Thoracic aorta (tissue), 2 donors: ENCODE measurements around the gene RBM23. TPM values are rescaled to one million over a fixed set of nuclear protein-coding genes. Genes with fewer than 3 reads are reported as not detected.
"Not testable (repeated sequence)": the region's sequence is repeated elsewhere in the genome, so short reads cannot be mapped to it uniquely, and the experiment has no call there.

Source experiments
- ATAC-seq: fragments of 150-250 bp; one replicate; pipeline ENCODE4 v1.8.0; 2017; ENCODE audit warnings: low read depth; ENCODE audit not compliant: insufficient number of reproducible peaks, low FRiP score
- DNase-seq: peaks from one replicate; pipeline ENCODE4 v3.0.0-alpha.2; 2020; ENCODE audit warnings: low spot score
- H3K27ac ChIP-seq, 2 donors: fragments of 200-600 bp; sonication (generic); 1 replicate in 1 of 2; 2 replicates in 1 of 2; pipeline ENCODE4 v1.5.1; 2016; ENCODE audit warnings: mild to moderate bottlenecking in 2 of 2, moderate library complexity in 2 of 2
- H3K27me3 ChIP-seq: fragments of 200-600 bp; sonication (generic); replicated peaks from 2 replicates; pipeline ENCODE4 v1.6.0; 2016; ENCODE audit warnings: mild to moderate bottlenecking; ENCODE audit not compliant: insufficient read depth
- H3K36me3 ChIP-seq: fragments of 200-600 bp; sonication (generic); one replicate; pipeline ENCODE4 v1.5.1; 2016
- H3K4me1 ChIP-seq, 2 donors: fragments of 200-600 bp; sonication (generic); 1 replicate in 1 of 2; 2 replicates in 1 of 2; pipeline versions ENCODE4 v1.5.1 to v1.6.0; 2016; ENCODE audit warnings: low read depth in 2 of 2, mild to moderate bottlenecking in 1 of 2; ENCODE audit not compliant: control insufficient read depth in 1 of 2
- H3K4me3 ChIP-seq: fragments of 200-600 bp; sonication (generic); 2 replicates; pipeline ENCODE4 v1.5.1; 2016; ENCODE audit warnings: mild to moderate bottlenecking
- H3K9me3 ChIP-seq: fragments of 200-600 bp; sonication (generic); 2 replicates; pipeline ENCODE4 v1.5.1; 2016
- total RNA-seq, 2 donors: library from RNA; depleted of rRNA; stranded (reverse); fragments of >200 nt; gene quantifications; one replicate each; pipeline versions ENCODE4 v1.1.0 to v1.2.3, GENCODE V29; 2016
- TF ChIP-seq, protein P1 (sequence below): fragments of 200-600 bp; sonication (generic); IDR thresholded peaks from one replicate; pipeline ENCODE4 v1.5.1; 2019; ENCODE audit warnings: antibody characterized with exemption

Gene RBM23
- total RNA-seq, 2 donors from 2014 or later = 75.9 to 731 TPM

GRCh38 chr14:22952418-22952817 lies 33.5 kb upstream of the RBM23 start:
- TF ChIP-seq, protein P1, sequence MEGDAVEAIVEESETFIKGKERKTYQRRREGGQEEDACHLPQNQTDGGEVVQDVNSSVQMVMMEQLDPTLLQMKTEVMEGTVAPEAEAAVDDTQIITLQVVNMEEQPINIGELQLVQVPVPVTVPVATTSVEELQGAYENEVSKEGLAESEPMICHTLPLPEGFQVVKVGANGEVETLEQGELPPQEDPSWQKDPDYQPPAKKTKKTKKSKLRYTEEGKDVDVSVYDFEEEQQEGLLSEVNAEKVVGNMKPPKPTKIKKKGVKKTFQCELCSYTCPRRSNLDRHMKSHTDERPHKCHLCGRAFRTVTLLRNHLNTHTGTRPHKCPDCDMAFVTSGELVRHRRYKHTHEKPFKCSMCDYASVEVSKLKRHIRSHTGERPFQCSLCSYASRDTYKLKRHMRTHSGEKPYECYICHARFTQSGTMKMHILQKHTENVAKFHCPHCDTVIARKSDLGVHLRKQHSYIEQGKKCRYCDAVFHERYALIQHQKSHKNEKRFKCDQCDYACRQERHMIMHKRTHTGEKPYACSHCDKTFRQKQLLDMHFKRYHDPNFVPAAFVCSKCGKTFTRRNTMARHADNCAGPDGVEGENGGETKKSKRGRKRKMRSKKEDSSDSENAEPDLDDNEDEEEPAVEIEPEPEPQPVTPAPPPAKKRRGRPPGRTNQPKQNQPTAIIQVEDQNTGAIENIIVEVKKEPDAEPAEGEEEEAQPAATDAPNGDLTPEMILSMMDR = no peak
- H3K9me3 ChIP-seq = no peaks in the 10 kb centered on the region
- ATAC-seq (no peak), DNase-seq (no peak)
- no peaks in the 10 kb centered on the region for H3K27me3 ChIP-seq
- H3K4me3 ChIP-seq = no peak overlapping the region
- H3K27ac ChIP-seq = no peak overlapping the region
- peaks cover 6 to 10% of the 10 kb centered on the region in 2 donors for H3K4me1 ChIP-seq
- H3K36me3 ChIP-seq = peaks cover 14% of the 10 kb centered on the region

- not testable (repeated sequence) for DNase-seq, H3K27ac ChIP-seq
- peaks cover 19% of the 10 kb centered on the region for H3K36me3 ChIP-seq
These were observed 32.8 kb upstream of the RBM23 start for GRCh38 chr14:22951795-22952194.

DNA sequence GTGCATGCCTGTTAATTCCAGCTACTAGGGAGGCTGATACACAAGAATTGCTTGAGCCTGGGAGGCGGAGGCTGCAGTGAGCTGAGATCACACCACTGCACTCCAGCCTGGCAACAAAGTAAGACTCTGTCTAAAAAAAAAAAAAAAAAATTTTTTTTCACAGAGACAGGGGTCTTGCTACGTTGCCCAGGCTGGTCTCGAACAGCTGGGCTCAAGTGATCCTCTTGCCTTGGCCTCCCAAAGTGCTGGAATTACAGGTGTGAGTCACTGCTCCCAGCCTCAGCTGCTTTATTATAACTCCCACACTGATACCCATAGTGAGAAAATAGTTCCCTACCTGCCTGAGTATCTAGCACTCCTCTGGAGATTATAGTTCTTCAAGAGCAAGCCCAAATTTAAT lies 26.7 kb upstream of the RBM23 start:
- H3K9me3 ChIP-seq = no peaks in the 10 kb centered on the region
- H3K4me3 ChIP-seq = no peak overlapping the region
- no peaks in the 10 kb centered on the region for H3K4me1 ChIP-seq
- TF ChIP-seq, protein P1 = no peak
- DNase-seq (no peak), ATAC-seq (no peak)
- H3K27ac ChIP-seq = no peak overlapping the region
- peaks cover 23% of the 10 kb centered on the region for H3K36me3 ChIP-seq
- no peaks in the 10 kb centered on the region for H3K27me3 ChIP-seq

More at GRCh38 chr14:22951795-22952194, 32.8 kb upstream of the RBM23 start:
- H3K4me1 ChIP-seq, H3K4me3 ChIP-seq, H3K9me3 ChIP-seq, ATAC-seq, H3K27me3 ChIP-seq: not testable (repeated sequence)

- DNase-seq (no peak), ATAC-seq (no peak)
- no peaks in the 10 kb centered on the region for H3K9me3 ChIP-seq
- H3K4me3 ChIP-seq = no peak overlapping the region
- no peak overlapping the region for H3K27ac ChIP-seq
- peaks cover 3% of the 10 kb centered on the region for H3K36me3 ChIP-seq
- H3K27me3 ChIP-seq = no peaks in the 10 kb centered on the region
- no peaks in the 10 kb centered on the region for H3K4me1 ChIP-seq
- TF ChIP-seq, protein P1 = no peak
These were observed 20.7 kb upstream of the RBM23 start for GRCh38 chr14:22939684-22940083.

DNA sequence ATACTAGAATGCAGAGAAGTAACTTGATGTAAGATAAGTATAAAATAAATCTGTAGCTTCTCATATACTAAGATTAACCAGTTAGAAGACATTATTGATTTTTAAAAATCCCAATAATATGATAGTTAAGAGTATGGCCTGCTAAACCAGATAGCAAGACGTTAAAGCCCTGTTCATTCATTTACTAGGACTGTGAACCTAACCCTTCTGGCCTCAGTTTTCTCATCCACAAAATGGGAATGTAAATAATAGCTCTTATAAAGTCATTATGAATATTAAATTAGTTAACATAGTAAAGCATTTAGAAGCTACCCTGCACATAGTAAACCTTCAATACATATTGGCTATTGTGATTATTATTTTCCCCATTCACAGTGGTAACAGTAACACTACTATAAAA lies 16.2 kb upstream of the RBM23 start:
- H3K27ac ChIP-seq = no peak overlapping the region
- no peaks in the 10 kb centered on the region for H3K36me3 ChIP-seq
- no peak overlapping the region for H3K4me3 ChIP-seq
- TF ChIP-seq, protein P1 = no peak
- DNase-seq (no peak), ATAC-seq (no peak)
- no peaks in the 10 kb centered on the region for H3K27me3 ChIP-seq
- no peaks in the 10 kb centered on the region for H3K9me3 ChIP-seq
- no peaks in the 10 kb centered on the region for H3K4me1 ChIP-seq

DNA sequence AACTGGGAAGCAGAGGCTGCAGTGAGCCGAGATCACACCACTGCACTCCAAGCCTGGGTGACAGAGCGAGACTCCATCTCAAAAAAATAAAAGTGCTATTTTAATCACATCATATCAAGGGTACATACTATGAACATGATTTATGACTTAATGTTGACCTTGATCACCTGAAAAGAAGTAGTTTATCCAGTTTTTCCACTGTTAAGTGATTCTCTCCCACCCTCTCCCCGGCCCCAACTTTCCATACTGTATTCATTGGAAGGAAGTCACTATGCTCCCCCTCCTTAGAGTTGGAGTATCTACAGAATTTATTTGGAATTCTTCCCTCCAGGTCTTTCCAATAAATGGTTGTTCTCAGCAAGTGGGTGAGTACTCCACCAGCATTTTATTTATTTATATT lies 13.2 kb upstream of the RBM23 start:
- DNase-seq = no peak
- TF ChIP-seq, protein P1 = no peak
- Histone ChIP-seq H3K27ac (no peak overlapping the region), H3K36me3 (no peaks in the 10 kb centered on the region), H3K27me3 (no peaks in the 10 kb centered on the region), H3K4me3 (no peak overlapping the region), H3K4me1 (peaks cover 11 to 15% of the 10 kb centered on the region in 2 donors), H3K9me3 (no peaks in the 10 kb centered on the region)
- no peak for ATAC-seq
